ENCODE measurements around the gene RTL5.

- TF ChIP-seq POLR2AphosphoS5 (IDR thresholded peaks at IDR 0.05), result no peak
- TF ChIP-seq, protein P1, sequence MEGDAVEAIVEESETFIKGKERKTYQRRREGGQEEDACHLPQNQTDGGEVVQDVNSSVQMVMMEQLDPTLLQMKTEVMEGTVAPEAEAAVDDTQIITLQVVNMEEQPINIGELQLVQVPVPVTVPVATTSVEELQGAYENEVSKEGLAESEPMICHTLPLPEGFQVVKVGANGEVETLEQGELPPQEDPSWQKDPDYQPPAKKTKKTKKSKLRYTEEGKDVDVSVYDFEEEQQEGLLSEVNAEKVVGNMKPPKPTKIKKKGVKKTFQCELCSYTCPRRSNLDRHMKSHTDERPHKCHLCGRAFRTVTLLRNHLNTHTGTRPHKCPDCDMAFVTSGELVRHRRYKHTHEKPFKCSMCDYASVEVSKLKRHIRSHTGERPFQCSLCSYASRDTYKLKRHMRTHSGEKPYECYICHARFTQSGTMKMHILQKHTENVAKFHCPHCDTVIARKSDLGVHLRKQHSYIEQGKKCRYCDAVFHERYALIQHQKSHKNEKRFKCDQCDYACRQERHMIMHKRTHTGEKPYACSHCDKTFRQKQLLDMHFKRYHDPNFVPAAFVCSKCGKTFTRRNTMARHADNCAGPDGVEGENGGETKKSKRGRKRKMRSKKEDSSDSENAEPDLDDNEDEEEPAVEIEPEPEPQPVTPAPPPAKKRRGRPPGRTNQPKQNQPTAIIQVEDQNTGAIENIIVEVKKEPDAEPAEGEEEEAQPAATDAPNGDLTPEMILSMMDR (IDR thresholded peaks at IDR 0.05), result no peak
- no peak for TF ChIP-seq POLR2A (IDR thresholded peaks at IDR 0.05; ENCODE audit: low read depth)
- TF ChIP-seq EP300 (IDR thresholded peaks at IDR 0.05), result no peak
These were observed 8.1 kb downstream of the RTL5 start for GRCh38 chrX:72123471-72124185.
